ENCODE data around the gene PAK5. TPM values are rescaled to one million over a fixed set of nuclear protein-coding genes. Genes with fewer than 3 reads are reported as not detected.

PAK5 gene
- total RNA-seq, 1 donor from 2014 or later = 0.16 TPM

GRCh38 chr20:9838035-9838377 is 870 bp downstream of the PAK5 start:
- no peak overlapping the region for H3K27ac Mint-ChIP-seq (ENCODE audit: unreplicated experiment)
- Histone ChIP-seq H3K9ac (ENCODE audit: low read length) (no peak overlapping the region), H3K36me3 (ENCODE audit: insufficient read depth, low read length) (no peaks in the 10 kb centered on the region), H3K79me2 (ENCODE audit: insufficient read depth, low read length) (no peaks in the 10 kb centered on the region), H3K27me3 (ENCODE audit: insufficient read depth, low read length) (peaks cover 3% of the 10 kb centered on the region), H2AFZ (ENCODE audit: low read depth, low read length) (peak overlapping the region; percentile 87), H3K4me3 (ENCODE audit: insufficient read depth, low read depth, low read length) (peak overlapping the region; percentile 55), H3K27ac (ENCODE audit: low read depth, low read length) (no peak overlapping the region), H4K20me1 (ENCODE audit: insufficient read depth, low read length) (no peaks in the 10 kb centered on the region), H3K4me1 (ENCODE audit: insufficient read depth, low read length) (no peaks in the 10 kb centered on the region), H3K9me3 (ENCODE audit: insufficient read depth, low read depth, low read length) (no peaks in the 10 kb centered on the region), H3K4me2 (ENCODE audit: low read length) (peak overlapping the region; percentile 84)
- no peak for DNase-seq (ENCODE audit: low read depth)
- peak overlapping the region; percentile 80 for H3K4me3 Mint-ChIP-seq (ENCODE audit: unreplicated experiment)
- H3K4me1 Mint-ChIP-seq (ENCODE audit: low read depth, unreplicated experiment) = no peaks in the 10 kb centered on the region
- H3K27me3 Mint-ChIP-seq (ENCODE audit: low read depth, unreplicated experiment) = peaks cover 30% of the 10 kb centered on the region
- no peak for TF ChIP-seq EZH2 (IDR thresholded peaks at IDR 0.05; ENCODE audit: insufficient read depth, low read length)
- TF ChIP-seq, protein P1, sequence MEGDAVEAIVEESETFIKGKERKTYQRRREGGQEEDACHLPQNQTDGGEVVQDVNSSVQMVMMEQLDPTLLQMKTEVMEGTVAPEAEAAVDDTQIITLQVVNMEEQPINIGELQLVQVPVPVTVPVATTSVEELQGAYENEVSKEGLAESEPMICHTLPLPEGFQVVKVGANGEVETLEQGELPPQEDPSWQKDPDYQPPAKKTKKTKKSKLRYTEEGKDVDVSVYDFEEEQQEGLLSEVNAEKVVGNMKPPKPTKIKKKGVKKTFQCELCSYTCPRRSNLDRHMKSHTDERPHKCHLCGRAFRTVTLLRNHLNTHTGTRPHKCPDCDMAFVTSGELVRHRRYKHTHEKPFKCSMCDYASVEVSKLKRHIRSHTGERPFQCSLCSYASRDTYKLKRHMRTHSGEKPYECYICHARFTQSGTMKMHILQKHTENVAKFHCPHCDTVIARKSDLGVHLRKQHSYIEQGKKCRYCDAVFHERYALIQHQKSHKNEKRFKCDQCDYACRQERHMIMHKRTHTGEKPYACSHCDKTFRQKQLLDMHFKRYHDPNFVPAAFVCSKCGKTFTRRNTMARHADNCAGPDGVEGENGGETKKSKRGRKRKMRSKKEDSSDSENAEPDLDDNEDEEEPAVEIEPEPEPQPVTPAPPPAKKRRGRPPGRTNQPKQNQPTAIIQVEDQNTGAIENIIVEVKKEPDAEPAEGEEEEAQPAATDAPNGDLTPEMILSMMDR (IDR thresholded peaks at IDR 0.05; ENCODE audit: insufficient read depth, low read depth, low read length) = no peak
- H3K9me3 Mint-ChIP-seq (ENCODE audit: unreplicated experiment) = no peaks in the 10 kb centered on the region
- no peaks in the 10 kb centered on the region for H3K36me3 Mint-ChIP-seq (ENCODE audit: low read depth, unreplicated experiment)
- FAIRE-seq = no peak

- no peaks in the 10 kb centered on the region for H3K36me3 Mint-ChIP-seq (ENCODE audit: low read depth, unreplicated experiment)
- Histone ChIP-seq H4K20me1 (ENCODE audit: insufficient read depth, low read length) (no peaks in the 10 kb centered on the region), H3K27ac (ENCODE audit: low read depth, low read length) (no peak overlapping the region), H3K79me2 (ENCODE audit: insufficient read depth, low read length) (no peaks in the 10 kb centered on the region), H3K36me3 (ENCODE audit: insufficient read depth, low read length) (no peaks in the 10 kb centered on the region), H2AFZ (ENCODE audit: low read depth, low read length) (peak overlapping the region; percentile 3), H3K4me3 (ENCODE audit: insufficient read depth, low read depth, low read length) (no peak overlapping the region), H3K9me3 (ENCODE audit: insufficient read depth, low read depth, low read length) (no peaks in the 10 kb centered on the region), H3K4me1 (ENCODE audit: insufficient read depth, low read length) (no peaks in the 10 kb centered on the region), H3K9ac (ENCODE audit: low read length) (no peak overlapping the region), H3K27me3 (ENCODE audit: insufficient read depth, low read length) (peaks cover 3% of the 10 kb centered on the region), H3K4me2 (ENCODE audit: low read length) (peak overlapping the region; percentile 84)
- peaks cover 30% of the 10 kb centered on the region for H3K27me3 Mint-ChIP-seq (ENCODE audit: low read depth, unreplicated experiment)
- DNase-seq (ENCODE audit: low read depth) = no peak
- no peak for FAIRE-seq
- peak overlapping the region; percentile 80 for H3K4me3 Mint-ChIP-seq (ENCODE audit: unreplicated experiment)
- H3K9me3 Mint-ChIP-seq (ENCODE audit: unreplicated experiment) = no peaks in the 10 kb centered on the region
- H3K27ac Mint-ChIP-seq (ENCODE audit: unreplicated experiment) = no peak overlapping the region
- TF ChIP-seq, protein P1 (IDR thresholded peaks at IDR 0.05; ENCODE audit: insufficient read depth, low read depth, low read length) = no peak
- TF ChIP-seq EZH2 (IDR thresholded peaks at IDR 0.05; ENCODE audit: insufficient read depth, low read length) = no peak
- no peaks in the 10 kb centered on the region for H3K4me1 Mint-ChIP-seq (ENCODE audit: low read depth, unreplicated experiment)
Observed at GRCh38 chr20:9837634-9838033, 1.2 kb downstream of the PAK5 start.

DNA sequence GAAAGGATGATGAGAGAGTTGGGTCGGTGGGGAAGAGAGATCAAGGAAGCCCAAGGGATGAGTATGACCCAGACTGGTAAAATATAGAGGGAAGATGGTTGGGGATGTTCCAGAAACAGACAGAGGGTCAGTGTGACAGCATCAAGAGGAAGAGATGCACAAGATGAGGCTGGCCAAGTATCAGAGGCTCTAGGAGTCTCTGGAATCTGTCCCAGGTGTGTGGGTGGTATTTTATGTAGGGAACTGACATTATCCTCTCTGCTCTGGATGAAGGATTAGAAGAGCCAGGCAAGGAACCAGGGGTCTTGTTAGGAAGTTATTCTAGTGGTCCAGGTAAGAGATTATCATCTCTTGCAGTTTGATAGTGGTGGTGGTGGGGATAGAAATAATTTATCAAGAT is 3.6 kb downstream of the PAK5 start:
- no peaks in the 10 kb centered on the region for H3K79me2 ChIP-seq (ENCODE audit: insufficient read depth, low read length)
- no peak overlapping the region for H3K4me2 ChIP-seq (ENCODE audit: low read length)
- no peak overlapping the region for H3K9ac ChIP-seq (ENCODE audit: low read length)
- no peak overlapping the region for H3K27ac ChIP-seq (ENCODE audit: low read depth, low read length)
- Mint-ChIP-seq H3K27ac (ENCODE audit: unreplicated experiment) (no peak overlapping the region), H3K27me3 (ENCODE audit: low read depth, unreplicated experiment) (peaks cover 30% of the 10 kb centered on the region), H3K4me1 (ENCODE audit: low read depth, unreplicated experiment) (peaks cover 4% of the 10 kb centered on the region), H3K36me3 (ENCODE audit: low read depth, unreplicated experiment) (no peaks in the 10 kb centered on the region), H3K4me3 (ENCODE audit: unreplicated experiment) (no peak overlapping the region), H3K9me3 (ENCODE audit: unreplicated experiment) (no peaks in the 10 kb centered on the region)
- H3K36me3 ChIP-seq (ENCODE audit: insufficient read depth, low read length) = no peaks in the 10 kb centered on the region
- no peak overlapping the region for H3K4me3 ChIP-seq (ENCODE audit: insufficient read depth, low read depth, low read length)
- no peaks in the 10 kb centered on the region for H3K9me3 ChIP-seq (ENCODE audit: insufficient read depth, low read depth, low read length)
- TF ChIP-seq, protein P1 (IDR thresholded peaks at IDR 0.05; ENCODE audit: insufficient read depth, low read depth, low read length) = no peak
- TF ChIP-seq EZH2 (IDR thresholded peaks at IDR 0.05; ENCODE audit: insufficient read depth, low read length) = no peak
- DNase-seq (ENCODE audit: low read depth) = no peak
- H2AFZ ChIP-seq (ENCODE audit: low read depth, low read length) = no peak overlapping the region
- no peak for FAIRE-seq
- H3K27me3 ChIP-seq (ENCODE audit: insufficient read depth, low read length) = peaks cover 3% of the 10 kb centered on the region
- no peaks in the 10 kb centered on the region for H4K20me1 ChIP-seq (ENCODE audit: insufficient read depth, low read length)
- no peaks in the 10 kb centered on the region for H3K4me1 ChIP-seq (ENCODE audit: insufficient read depth, low read length)
